GM10266 (cell line): Measurements from ENCODE around the gene FBXL15.

Source experiments
- DNase-seq: peaks from one replicate; pipeline ENCODE4 v3.0.0; 2012; ENCODE audit errors: extremely low spot score
- CTCF ChIP-seq: IDR thresholded peaks from 2 replicates; pipeline ENCODE4 v1.5.1; 2012; ENCODE audit warnings: mild to moderate bottlenecking, low read depth; ENCODE audit not compliant: control insufficient read depth, insufficient read depth; ENCODE audit errors: missing control alignments

FBXL15 gene

GRCh38 chr10:102413806-102414561 is 6.7 kb upstream of the FBXL15 start:
- no peak for TF ChIP-seq CTCF

GRCh38 chr10:102414749-102415148 is 5.9 kb upstream of the FBXL15 start:
- no peak for TF ChIP-seq CTCF
- DNase-seq, result no peak

More at GRCh38 chr10:102413806-102414561, 6.7 kb upstream of the FBXL15 start:
- no peak for DNase-seq

GRCh38 chr10:102416283-102416682 is 4.4 kb upstream of the FBXL15 start:
- TF ChIP-seq CTCF, result no peak
- DNase-seq, result no peak

GRCh38 chr10:102416695-102417094 is 3.9 kb upstream of the FBXL15 start:
- TF ChIP-seq CTCF, result no peak
- DNase-seq, result no peak

GRCh38 chr10:102418622-102419268 is 1.9 kb upstream of the FBXL15 start, which contains the start of gene PSD:
TSS of gene PSD (minus strand) at chr10:102418785. CDS start at chr10:102417038, 1,747 bp downstream.
- no peak for TF ChIP-seq CTCF
- DNase-seq, result no peak

GRCh38 chr10:102419269-102420180 is 1.1 kb upstream of the FBXL15 start:
- DNase-seq, result peak; percentile 84
- TF ChIP-seq CTCF, result no peak
